HepG2 (cell line): ENCODE results near the gene CST3. TPM values are rescaled to one million over a fixed set of nuclear protein-coding genes. Genes with fewer than 3 reads are reported as not detected.

Source experiments
- CAMTA2 ChIP-seq: sonication (generic); formaldehyde crosslinking; IDR thresholded peaks from 2 replicates; pipeline ENCODE4 v1.4.0; 2020; ENCODE audit warnings: mild to moderate bottlenecking, missing genetic modification reagents, borderline replicate concordance
- CREB1 ChIP-seq, 2 experiments: fragments of 450-650 bp in 1 of 2; IDR thresholded peaks; 2 replicates each; pipeline ENCODE4 v1.6.1; 2016 to 2017; ENCODE audit warnings: control low read depth in 1 of 2, mild to moderate bottlenecking in 1 of 2, missing compliant biosample characterization in 1 of 2, missing genetic modification characterization in 1 of 2
- DNMT3B ChIP-seq: conservative IDR thresholded peaks from 2 replicates; pipeline ENCODE4 v1.6.1; 2016; ENCODE audit warnings: missing biosample characterization, control low read depth
- GABPA ChIP-seq, 2 experiments: IDR thresholded peaks; 2 replicates each; pipeline ENCODE4 v1.6.1; 2011 to 2016; ENCODE audit warnings: low read depth in 2 of 2, low read length in 1 of 2, missing biosample characterization in 1 of 2, missing genetic modification characterization in 1 of 2
- SETDB1 ChIP-seq: sonication (generic); formaldehyde crosslinking; IDR thresholded peaks from 2 replicates; pipeline ENCODE4 v1.5.1; 2020; ENCODE audit warnings: missing genetic modification reagents, mild to moderate bottlenecking, borderline replicate concordance
- SYNCRIP ChIP-seq: fragments of 200-400 bp; formaldehyde crosslinking; IDR thresholded peaks from 2 replicates; pipeline ENCODE4 v1.6.1; 2018; ENCODE audit warnings: mild to moderate bottlenecking, low read depth, low read length; ENCODE audit not compliant: insufficient read depth
- ZFP1 ChIP-seq: IDR thresholded peaks from 2 replicates; pipeline ENCODE4 v1.6.1; 2016
- ZNF335 ChIP-seq: sonication (generic); formaldehyde crosslinking; IDR thresholded peaks from 2 replicates; pipeline ENCODE4 v1.4.0; 2020; ENCODE audit warnings: missing genetic modification reagents
- ZNF350 ChIP-seq: sonication (generic); formaldehyde crosslinking; IDR thresholded peaks from 2 replicates; pipeline ENCODE4 v1.4.0; 2020; ENCODE audit warnings: mild to moderate bottlenecking, low read depth, missing genetic modification reagents, borderline replicate concordance
- ZNF44 ChIP-seq: sonication (generic); formaldehyde crosslinking; IDR thresholded peaks from 2 replicates; pipeline ENCODE4 v1.5.1; 2020; ENCODE audit warnings: mild to moderate bottlenecking, missing genetic modification reagents
- ZNF484 ChIP-seq: sonication (generic); formaldehyde crosslinking; IDR thresholded peaks from 2 replicates; pipeline ENCODE4 v1.5.1; 2020; ENCODE audit warnings: mild to moderate bottlenecking, low read depth, missing genetic modification reagents, borderline replicate concordance
- ZNF549 ChIP-seq: sonication (generic); formaldehyde crosslinking; IDR thresholded peaks from 2 replicates; pipeline ENCODE4 v1.5.0; 2020; ENCODE audit warnings: missing genetic modification reagents
- ZNF709 ChIP-seq: sonication (generic); formaldehyde crosslinking; IDR thresholded peaks from 2 replicates; pipeline ENCODE4 v1.5.0; 2020; ENCODE audit warnings: mild to moderate bottlenecking, missing genetic modification reagents
- ZNF746 ChIP-seq: sonication (generic); formaldehyde crosslinking; IDR thresholded peaks from 2 replicates; pipeline ENCODE4 v1.8.0; 2022; ENCODE audit warnings: mild to moderate bottlenecking, missing genetic modification reagents
- polyA plus RNA-seq, 8 experiments: library from polyadenylated mRNA; depleted of rRNA in 3 of 8; stranded (reverse) in 7 of 8; unstranded in 1 of 8; fragments of >200 nt; fragmentation: Illumina TruSeq in 4 of 8; extraction: Trizol in 4 of 8; gene quantifications; 2 replicates each; pipeline versions ENCODE4 v1.2.1 to v1.2.3, GENCODE V29; 2011 to 2016; ENCODE audit warnings: low read depth in 4 of 8, missing spikeins in 1 of 8, mixed read lengths in 1 of 8; ENCODE audit not compliant: insufficient read depth in 1 of 8
- total RNA-seq, 5 experiments: library from RNA; depleted of rRNA; stranded (reverse); fragments of >200 nt; fragmentation: Illumina TruSeq; extraction: Trizol; gene quantifications; 2 replicates each; pipeline ENCODE4 v1.2.3, GENCODE V29; 2016; ENCODE audit warnings: low read depth in 1 of 5
- TF ChIP-seq, protein P1 (sequence below): sonication (generic); formaldehyde crosslinking; IDR thresholded peaks from 2 replicates; pipeline ENCODE4 v1.4.0; 2020; ENCODE audit warnings: mild to moderate bottlenecking, missing genetic modification reagents
- TF ChIP-seq, protein P2 (sequence below): sonication (generic); formaldehyde crosslinking; IDR thresholded peaks from 2 replicates; pipeline ENCODE4 v1.4.0; 2020; ENCODE audit warnings: missing genetic modification reagents
- TF ChIP-seq, protein P3 (sequence below): IDR thresholded peaks from 2 replicates; pipeline ENCODE4 v1.6.1; 2016; ENCODE audit warnings: mild to moderate bottlenecking, missing biosample characterization, missing genetic modification reagents
- TF ChIP-seq, protein P4 (sequence below): IDR thresholded peaks from 2 replicates; pipeline ENCODE4 v1.6.1; 2016
- TF ChIP-seq, protein P5 (sequence below): IDR thresholded peaks from 2 replicates; pipeline ENCODE4 v1.6.1; 2016; ENCODE audit warnings: control low read depth

The CST3 gene
- total and polyA plus RNA-seq, 2 of the 13 experiments (the other 11 are each of a cell fraction or from before 2014, with no cell fraction given), result 690 to 1,005 TPM

DNA sequence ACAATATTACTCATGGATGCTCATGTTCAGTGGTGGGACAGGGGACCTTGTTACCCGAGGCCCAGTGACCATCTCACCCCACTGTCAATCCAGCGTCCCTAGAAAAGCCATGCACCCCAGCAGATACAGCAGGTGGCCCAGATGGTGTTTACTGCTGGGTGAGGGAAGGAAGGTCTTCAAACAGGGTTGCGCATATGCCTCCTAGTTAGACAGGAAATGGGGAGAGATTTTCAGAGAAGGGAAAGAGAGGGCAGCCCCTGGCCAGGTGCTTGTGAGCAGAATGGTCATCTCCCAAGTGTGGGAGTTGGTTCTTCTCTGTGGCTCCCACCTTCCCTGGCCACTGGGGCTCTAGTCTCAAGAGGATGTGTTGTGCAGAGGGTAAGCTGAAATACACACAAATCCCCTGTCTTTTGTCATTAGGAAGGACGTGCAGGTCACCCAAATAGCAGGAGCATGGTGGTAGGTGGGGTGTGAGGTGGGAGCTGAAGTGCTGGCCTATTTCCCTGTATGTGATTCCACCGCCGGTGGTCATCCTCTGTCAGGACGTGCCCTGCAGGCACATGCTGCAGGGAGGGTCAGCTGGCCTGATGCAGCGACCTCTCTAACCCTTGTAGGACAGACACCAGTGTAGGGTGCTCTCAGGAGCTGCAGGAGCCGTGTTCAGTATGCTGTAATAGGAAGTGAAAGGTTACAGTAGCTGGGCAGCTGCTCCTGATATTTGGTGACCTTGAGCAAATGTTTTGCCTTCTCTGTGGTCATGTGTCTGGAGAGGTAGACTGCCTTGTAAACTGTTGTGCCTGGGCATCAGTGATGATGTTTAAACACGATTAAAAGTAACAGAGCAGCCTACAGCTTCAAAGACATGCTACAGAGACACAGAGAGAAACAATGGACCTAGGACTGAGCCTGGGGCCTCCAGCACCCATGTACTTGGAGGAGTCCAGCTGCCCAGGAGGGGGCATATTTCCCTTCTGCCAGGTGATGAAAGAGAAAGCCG is 3.2 kb upstream of the CST3 start (continued):
- TF ChIP-seq, protein P1, sequence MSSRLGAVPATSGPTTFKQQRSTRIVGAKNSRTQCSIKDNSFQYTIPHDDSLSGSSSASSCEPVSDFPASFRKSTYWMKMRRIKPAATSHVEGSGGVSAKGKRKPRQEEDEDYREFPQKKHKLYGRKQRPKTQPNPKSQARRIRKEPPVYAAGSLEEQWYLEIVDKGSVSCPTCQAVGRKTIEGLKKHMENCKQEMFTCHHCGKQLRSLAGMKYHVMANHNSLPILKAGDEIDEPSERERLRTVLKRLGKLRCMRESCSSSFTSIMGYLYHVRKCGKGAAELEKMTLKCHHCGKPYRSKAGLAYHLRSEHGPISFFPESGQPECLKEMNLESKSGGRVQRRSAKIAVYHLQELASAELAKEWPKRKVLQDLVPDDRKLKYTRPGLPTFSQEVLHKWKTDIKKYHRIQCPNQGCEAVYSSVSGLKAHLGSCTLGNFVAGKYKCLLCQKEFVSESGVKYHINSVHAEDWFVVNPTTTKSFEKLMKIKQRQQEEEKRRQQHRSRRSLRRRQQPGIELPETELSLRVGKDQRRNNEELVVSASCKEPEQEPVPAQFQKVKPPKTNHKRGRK (CRISPR knock-in tag), result no peak
- TF ChIP-seq ZNF350 (CRISPR knock-in tag), result no peak; the same call in 1 of the 2 replicates
- no peak for TF ChIP-seq ZNF44 (CRISPR knock-in tag)
- TF ChIP-seq, protein P2, sequence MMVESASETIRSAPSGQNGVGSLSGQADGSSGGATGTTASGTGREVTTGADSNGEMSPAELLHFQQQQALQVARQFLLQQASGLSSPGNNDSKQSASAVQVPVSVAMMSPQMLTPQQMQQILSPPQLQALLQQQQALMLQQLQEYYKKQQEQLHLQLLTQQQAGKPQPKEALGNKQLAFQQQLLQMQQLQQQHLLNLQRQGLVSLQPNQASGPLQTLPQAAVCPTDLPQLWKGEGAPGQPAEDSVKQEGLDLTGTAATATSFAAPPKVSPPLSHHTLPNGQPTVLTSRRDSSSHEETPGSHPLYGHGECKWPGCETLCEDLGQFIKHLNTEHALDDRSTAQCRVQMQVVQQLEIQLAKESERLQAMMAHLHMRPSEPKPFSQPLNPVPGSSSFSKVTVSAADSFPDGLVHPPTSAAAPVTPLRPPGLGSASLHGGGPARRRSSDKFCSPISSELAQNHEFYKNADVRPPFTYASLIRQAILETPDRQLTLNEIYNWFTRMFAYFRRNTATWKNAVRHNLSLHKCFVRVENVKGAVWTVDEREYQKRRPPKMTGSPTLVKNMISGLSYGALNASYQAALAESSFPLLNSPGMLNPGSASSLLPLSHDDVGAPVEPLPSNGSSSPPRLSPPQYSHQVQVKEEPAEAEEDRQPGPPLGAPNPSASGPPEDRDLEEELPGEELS (CRISPR knock-in tag), result peak; percentile 84
- peak; percentile 35; the same call in 1 of the 2 replicates for TF ChIP-seq ZNF746 (CRISPR knock-in tag)
- no peak for TF ChIP-seq SETDB1 (CRISPR knock-in tag)
- peak; percentile 71; the same call in 1 of the 2 replicates for TF ChIP-seq ZFP1 (CRISPR knock-in tag)
- TF ChIP-seq ZNF549 (CRISPR knock-in tag), result no peak
- no peak for TF ChIP-seq SYNCRIP
- TF ChIP-seq GABPA (IDR thresholded peaks at IDR 0.05; ENCODE audit: low read depth, low read length), result no peak
- TF ChIP-seq GABPA (CRISPR knock-in tag; IDR thresholded peaks at IDR 0.05; ENCODE audit: low read depth), result peak; percentile 55
- no peak for TF ChIP-seq ZNF484 (CRISPR knock-in tag)
- TF ChIP-seq CAMTA2 (CRISPR knock-in tag), result 0 out of 2 replicates have a peak, but pooled peaks have one; percentile 27
- peak; percentile 83; the same call in 1 of the 2 replicates for TF ChIP-seq ZNF335 (CRISPR knock-in tag)
- TF ChIP-seq, protein P3, sequence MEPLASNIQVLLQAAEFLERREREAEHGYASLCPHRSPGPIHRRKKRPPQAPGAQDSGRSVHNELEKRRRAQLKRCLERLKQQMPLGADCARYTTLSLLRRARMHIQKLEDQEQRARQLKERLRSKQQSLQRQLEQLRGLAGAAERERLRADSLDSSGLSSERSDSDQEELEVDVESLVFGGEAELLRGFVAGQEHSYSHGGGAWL, result no peak
- TF ChIP-seq, protein P4, sequence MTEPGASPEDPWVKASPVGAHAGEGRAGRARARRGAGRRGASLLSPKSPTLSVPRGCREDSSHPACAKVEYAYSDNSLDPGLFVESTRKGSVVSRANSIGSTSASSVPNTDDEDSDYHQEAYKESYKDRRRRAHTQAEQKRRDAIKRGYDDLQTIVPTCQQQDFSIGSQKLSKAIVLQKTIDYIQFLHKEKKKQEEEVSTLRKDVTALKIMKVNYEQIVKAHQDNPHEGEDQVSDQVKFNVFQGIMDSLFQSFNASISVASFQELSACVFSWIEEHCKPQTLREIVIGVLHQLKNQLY (CRISPR knock-in tag), result peak; percentile 75; the same call in 1 of the 2 replicates
- TF ChIP-seq DNMT3B (CRISPR knock-in tag), result no peak
- no peak for TF ChIP-seq ZNF709 (CRISPR knock-in tag)
- TF ChIP-seq, protein P5, sequence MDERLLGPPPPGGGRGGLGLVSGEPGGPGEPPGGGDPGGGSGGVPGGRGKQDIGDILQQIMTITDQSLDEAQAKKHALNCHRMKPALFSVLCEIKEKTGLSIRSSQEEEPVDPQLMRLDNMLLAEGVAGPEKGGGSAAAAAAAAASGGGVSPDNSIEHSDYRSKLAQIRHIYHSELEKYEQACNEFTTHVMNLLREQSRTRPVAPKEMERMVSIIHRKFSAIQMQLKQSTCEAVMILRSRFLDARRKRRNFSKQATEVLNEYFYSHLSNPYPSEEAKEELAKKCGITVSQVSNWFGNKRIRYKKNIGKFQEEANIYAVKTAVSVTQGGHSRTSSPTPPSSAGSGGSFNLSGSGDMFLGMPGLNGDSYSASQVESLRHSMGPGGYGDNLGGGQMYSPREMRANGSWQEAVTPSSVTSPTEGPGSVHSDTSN, result no peak
- TF ChIP-seq CREB1 (IDR thresholded peaks at IDR 0.05), result no peak
- TF ChIP-seq CREB1 (CRISPR knock-in tag; IDR thresholded peaks at IDR 0.05), result no peak
